NCI-H2171 (cell line): ENCODE data around the gene ARHGAP21.
"Not testable (repeated sequence)": the region's sequence is repeated elsewhere in the genome, so short reads cannot be mapped to it uniquely, and the experiment has no call there.

Source experiments
- DNase-seq: peaks from one replicate; lab custom pipeline; 2025; lab: John Stamatoyannopoulos, UW

Gene ARHGAP21

GRCh38 chr10:24723788-24724380, at the start of gene ARHGAP21:
Gene ARHGAP21, minus strand, starts transcription at chr10:24723887. Its CDS starts 1,988 bp downstream, at chr10:24721899.
- DNase-seq = peak; percentile 11

GRCh38 chr10:24771943-24772694, 48.4 kb upstream of the ARHGAP21 start:
- DNase-seq = no peak

GRCh38 chr10:24764991-24765390, 41.3 kb upstream of the ARHGAP21 start:
- DNase-seq = not testable (repeated sequence)

- DNase-seq = no peak
Measured at GRCh38 chr10:24762966-24763623, 39.4 kb upstream of the ARHGAP21 start.

- no peak for DNase-seq
Measured at GRCh38 chr10:24762161-24762924, 38.7 kb upstream of the ARHGAP21 start.

- DNase-seq = no peak
Measured at GRCh38 chr10:24759672-24760071, 36.0 kb upstream of the ARHGAP21 start.

GRCh38 chr10:24758254-24758653, 34.6 kb upstream of the ARHGAP21 start:
- DNase-seq = not testable (repeated sequence)

GRCh38 chr10:24756283-24756682, 32.6 kb upstream of the ARHGAP21 start:
- no peak for DNase-seq

GRCh38 chr10:24751716-24752115, 28.0 kb upstream of the ARHGAP21 start:
- no peak for DNase-seq

GRCh38 chr10:24750695-24751094, 27.0 kb upstream of the ARHGAP21 start:
- no peak for DNase-seq

- no peak for DNase-seq
Measured at GRCh38 chr10:24748214-24748613, 24.5 kb upstream of the ARHGAP21 start.

GRCh38 chr10:24744946-24745345, 21.3 kb upstream of the ARHGAP21 start:
- DNase-seq = no peak

GRCh38 chr10:24740714-24741113, 17.0 kb upstream of the ARHGAP21 start:
- no peak for DNase-seq

GRCh38 chr10:24737001-24737400, 13.3 kb upstream of the ARHGAP21 start:
- no peak for DNase-seq

GRCh38 chr10:24731942-24732341, 8.3 kb upstream of the ARHGAP21 start:
- no peak for DNase-seq

GRCh38 chr10:24730811-24731210, 7.1 kb upstream of the ARHGAP21 start:
- DNase-seq = no peak

- no peak for DNase-seq
Measured at GRCh38 chr10:24727786-24728185, 4.1 kb upstream of the ARHGAP21 start.

- DNase-seq = no peak
Measured at GRCh38 chr10:24726626-24727025, 2.9 kb upstream of the ARHGAP21 start.

- DNase-seq = not testable (repeated sequence)
Measured at GRCh38 chr10:24726029-24726428, 2.3 kb upstream of the ARHGAP21 start.

- DNase-seq = peak; percentile 83
Measured at GRCh38 chr10:24724381-24725228, 918 bp upstream of the ARHGAP21 start.

GRCh38 chr10:24723386-24723787, 300 bp downstream of the ARHGAP21 start:
- no peak for DNase-seq
